Body of pancreas (tissue), 4 donors: ENCODE results near the gene ACER1. TPM values are rescaled to one million over a fixed set of nuclear protein-coding genes. Genes with fewer than 3 reads are reported as not detected.
"Not testable (repeated sequence)": the region's sequence is repeated elsewhere in the genome, so short reads cannot be mapped to it uniquely, and the experiment has no call there.

ENCODE experiments used
- ATAC-seq: fragments of 150-250 bp; one replicate; pipeline ENCODE4 v1.9.1; 2016
- DNase-seq, 4 donors: peaks; one replicate each; pipeline ENCODE4 v3.0.0-alpha.2; 2019
- H3K27ac ChIP-seq, 4 donors: fragments of 200-600 bp; sonication (generic); 1 replicate in 3 of 4; 2 replicates in 1 of 4; pipeline versions ENCODE4 v1.5.1 to v1.6.1; 2016 to 2019; ENCODE audit warnings: mild to moderate bottlenecking in 1 of 4, mixed read lengths in 1 of 4, moderate library complexity in 1 of 4
- H3K27me3 ChIP-seq, 2 donors: fragments of 200-600 bp; sonication (generic); one replicate each; pipeline ENCODE4 v1.6.0; 2016; ENCODE audit warnings: mild to moderate bottlenecking in 1 of 2
- H3K36me3 ChIP-seq, 2 donors: fragments of 200-600 bp; sonication (generic); replicated peaks in 1 of 2; 2 replicates each; pipeline ENCODE4 v1.5.1; 2016; ENCODE audit warnings: low read depth in 2 of 2; ENCODE audit not compliant: insufficient read depth in 1 of 2
- H3K4me1 ChIP-seq: fragments of 200-600 bp; sonication (generic); one replicate; pipeline ENCODE4 v1.6.0; 2016
- H3K4me3 ChIP-seq, 2 donors: fragments of 200-600 bp; sonication (generic); 1 replicate in 1 of 2; 2 replicates in 1 of 2; pipeline ENCODE4 v1.5.1; 2016 to 2019
- H3K9me3 ChIP-seq, 3 donors: fragments of 200-600 bp; sonication (generic); 1 replicate in 2 of 3; 2 replicates in 1 of 3; pipeline ENCODE4 v1.5.1; 2016
- POLR2A ChIP-seq, 3 donors: fragments of 450-650 bp; IDR thresholded peaks; one replicate each; pipeline ENCODE4 v1.6.1; 2016; ENCODE audit warnings: antibody characterized with exemption in 3 of 3, mild to moderate bottlenecking in 2 of 3
- WGBS, 2 donors: methylation state at CpG; one replicate each; pipeline ENCODE4 v1.1.5; 2017; 5-methylcytosine and 5-hydroxymethylcytosine counted together
- intact Hi-C: fragments of 100-400 bp; cut with DNase I; formaldehyde crosslinking; loops from one replicate; pipeline ENCODE4 v1.15.1; 2023
- total RNA-seq, 2 donors: library from RNA; depleted of rRNA; stranded (reverse); fragments of >200 nt; gene quantifications; one replicate each; pipeline ENCODE4 v1.1.0, GENCODE V29; 2016
- TF ChIP-seq, protein P1 (sequence below), 7 experiments: fragments of 450-650 bp in 4 of 7; fragments of 200-600 bp in 3 of 7; sonication (generic) in 3 of 7; IDR thresholded peaks; one replicate each; pipeline ENCODE4 v1.5.1; 2016 to 2019; ENCODE audit warnings: antibody characterized with exemption in 7 of 7

Gene ACER1
- total RNA-seq, 2 donors from 2014 or later: not detected

DNA sequence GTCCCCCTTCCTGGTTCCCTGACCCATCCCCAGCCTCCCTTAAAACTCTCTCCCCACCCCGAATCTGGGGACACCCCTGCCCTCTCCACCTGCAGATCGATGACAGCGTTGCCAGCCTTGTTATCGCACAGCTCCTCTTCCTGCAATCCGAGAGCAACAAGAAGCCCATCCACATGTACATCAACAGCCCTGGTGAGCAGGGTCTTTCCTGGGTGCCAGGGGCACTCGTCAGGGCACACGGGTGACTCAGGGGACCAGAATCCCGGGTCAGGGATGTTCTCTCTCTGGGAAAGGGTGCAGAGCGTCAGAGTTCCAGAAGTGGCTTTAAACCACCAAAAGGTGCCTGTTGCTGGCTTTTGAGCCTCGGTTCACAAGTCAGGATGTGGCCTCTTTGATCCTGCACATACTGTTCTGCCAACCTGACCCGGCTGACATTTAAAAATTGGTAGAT lies 29.0 kb upstream of the ACER1 start:
- no peak for DNase-seq
- peak overlapping the region in 3 of 4 donors; percentile 66 to 80 (median 73) for H3K27ac ChIP-seq
- no peaks in the 10 kb centered on the region for H3K9me3 ChIP-seq
- intact Hi-C loops: no loop called here
- no peak for ATAC-seq
- peak overlapping the region in 1 of 2 donors; percentile 87 for H3K4me3 ChIP-seq
- WGBS, 2 donors: 21 to 22% methylated on average over 7 to 11 of the region's 11 CpGs
- no peak for TF ChIP-seq POLR2A (IDR thresholded peaks at IDR 0.05)
- TF ChIP-seq, protein P1, sequence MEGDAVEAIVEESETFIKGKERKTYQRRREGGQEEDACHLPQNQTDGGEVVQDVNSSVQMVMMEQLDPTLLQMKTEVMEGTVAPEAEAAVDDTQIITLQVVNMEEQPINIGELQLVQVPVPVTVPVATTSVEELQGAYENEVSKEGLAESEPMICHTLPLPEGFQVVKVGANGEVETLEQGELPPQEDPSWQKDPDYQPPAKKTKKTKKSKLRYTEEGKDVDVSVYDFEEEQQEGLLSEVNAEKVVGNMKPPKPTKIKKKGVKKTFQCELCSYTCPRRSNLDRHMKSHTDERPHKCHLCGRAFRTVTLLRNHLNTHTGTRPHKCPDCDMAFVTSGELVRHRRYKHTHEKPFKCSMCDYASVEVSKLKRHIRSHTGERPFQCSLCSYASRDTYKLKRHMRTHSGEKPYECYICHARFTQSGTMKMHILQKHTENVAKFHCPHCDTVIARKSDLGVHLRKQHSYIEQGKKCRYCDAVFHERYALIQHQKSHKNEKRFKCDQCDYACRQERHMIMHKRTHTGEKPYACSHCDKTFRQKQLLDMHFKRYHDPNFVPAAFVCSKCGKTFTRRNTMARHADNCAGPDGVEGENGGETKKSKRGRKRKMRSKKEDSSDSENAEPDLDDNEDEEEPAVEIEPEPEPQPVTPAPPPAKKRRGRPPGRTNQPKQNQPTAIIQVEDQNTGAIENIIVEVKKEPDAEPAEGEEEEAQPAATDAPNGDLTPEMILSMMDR (IDR thresholded peaks at IDR 0.05): no peak
- peaks cover 17% of the 10 kb centered on the region for H3K4me1 ChIP-seq
- no peaks in the 10 kb centered on the region for H3K27me3 ChIP-seq
- peaks cover 7 to 11% of the 10 kb centered on the region in 2 donors for H3K36me3 ChIP-seq

DNA sequence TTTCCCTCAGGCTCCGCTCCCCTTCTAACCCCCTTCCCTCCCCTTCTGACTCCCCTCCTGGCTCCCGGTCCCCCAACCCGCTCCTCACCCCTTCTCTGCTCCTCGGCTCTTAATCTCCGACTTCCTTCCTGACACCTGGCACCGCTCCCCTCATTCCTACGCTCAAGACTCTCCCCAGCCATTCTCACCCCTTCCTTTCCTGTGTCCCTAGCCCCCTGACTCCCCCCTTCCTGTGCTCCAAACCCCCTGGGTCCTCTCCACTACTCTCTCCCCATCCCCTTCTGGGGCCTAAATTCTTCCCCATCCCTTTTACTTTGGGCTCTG lies 28.6 kb upstream of the ACER1 start:
- Histone ChIP-seq H3K9me3 (no peaks in the 10 kb centered on the region), H3K4me3 (peak overlapping the region; percentile 87 to 92), H3K27me3 (no peaks in the 10 kb centered on the region), H3K4me1 (peaks cover 17% of the 10 kb centered on the region), H3K36me3 (peaks cover 7 to 11% of the 10 kb centered on the region in 2 donors), H3K27ac (peak overlapping the region; percentile 54 to 80 (median 70))
- WGBS, 2 donors: 2% methylated on average over 7 of the region's 7 CpGs
- ATAC-seq: no peak
- TF ChIP-seq, protein P1 (IDR thresholded peaks at IDR 0.05): no peak
- TF ChIP-seq POLR2A (IDR thresholded peaks at IDR 0.05): no peak
- intact Hi-C loops: no loop called here
- peak in 2 of 4 donors; percentile 22 to 28 for DNase-seq

DNA sequence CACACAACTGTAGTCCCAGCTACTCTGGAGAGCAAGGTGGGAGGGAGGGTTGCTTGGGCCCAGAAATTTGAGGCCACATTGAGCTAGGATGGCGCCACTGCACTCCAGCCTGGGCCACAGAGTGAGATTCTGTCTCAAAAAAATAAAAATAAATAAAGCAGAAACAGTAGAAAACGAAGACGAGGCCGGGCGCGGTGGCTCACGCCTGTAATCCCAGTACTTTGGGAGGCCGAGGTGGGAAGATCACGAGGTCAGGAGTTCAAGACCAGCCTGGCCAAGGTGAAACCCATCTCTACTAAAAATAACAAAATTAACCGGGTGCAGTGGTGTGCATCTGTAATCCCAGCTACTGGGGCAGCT lies 27.4 kb upstream of the ACER1 start:
- H3K4me3 ChIP-seq, intact Hi-C loops, H3K9me3 ChIP-seq, ATAC-seq, H3K36me3 ChIP-seq, DNase-seq, H3K27me3 ChIP-seq: not testable (repeated sequence)
- H3K4me1 ChIP-seq: peaks cover 17% of the 10 kb centered on the region
- 92 to 93% methylated on average over 10 of the region's 10 CpGs for WGBS, 2 donors
- peak overlapping the region in 3 of 4 donors; percentile 66 to 80 (median 73) for H3K27ac ChIP-seq

DNA sequence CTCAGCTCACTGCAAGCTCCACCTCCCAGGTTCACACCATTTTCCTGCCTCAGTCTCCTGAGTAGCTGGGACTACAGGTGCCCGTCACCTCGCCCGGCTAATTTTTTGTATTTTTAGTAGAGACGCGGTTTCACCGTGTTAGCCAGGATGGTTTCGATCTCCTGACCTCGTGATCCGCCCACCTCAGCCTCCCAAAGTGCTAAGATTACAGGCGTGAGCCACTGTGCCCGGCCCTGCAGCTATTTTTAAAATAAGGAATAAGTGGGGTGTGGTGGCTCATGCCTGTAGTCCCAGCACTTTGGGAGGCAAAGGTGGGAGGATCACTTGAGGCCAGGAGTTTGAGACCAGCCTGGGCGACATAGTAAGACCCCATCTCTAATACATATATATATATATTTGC lies 27.0 kb upstream of the ACER1 start:
- DNase-seq, H3K27ac ChIP-seq, H3K27me3 ChIP-seq, intact Hi-C loops, H3K36me3 ChIP-seq, ATAC-seq, H3K4me3 ChIP-seq, H3K9me3 ChIP-seq: not testable (repeated sequence)
- peaks cover 17% of the 10 kb centered on the region for H3K4me1 ChIP-seq
- 92 to 93% methylated on average over 12 of the region's 12 CpGs for WGBS, 2 donors

- intact Hi-C loops: no loop called here
- Histone ChIP-seq H3K27ac (no peak overlapping the region), H3K9me3 (no peaks in the 10 kb centered on the region), H3K4me3 (no peak overlapping the region), H3K27me3 (no peaks in the 10 kb centered on the region), H3K36me3 (no peaks in the 10 kb centered on the region), H3K4me1 (peaks cover 17% of the 10 kb centered on the region)
- no peak for TF ChIP-seq POLR2A (IDR thresholded peaks at IDR 0.05)
- TF ChIP-seq, protein P1 (IDR thresholded peaks at IDR 0.05): no peak
- ATAC-seq (no peak), DNase-seq (no peak)
- WGBS, 2 donors: 86 to 93% methylated on average over 5 of the region's 5 CpGs
Observed at GRCh38 chr19:6359568-6360341, 26.3 kb upstream of the ACER1 start.

DNA sequence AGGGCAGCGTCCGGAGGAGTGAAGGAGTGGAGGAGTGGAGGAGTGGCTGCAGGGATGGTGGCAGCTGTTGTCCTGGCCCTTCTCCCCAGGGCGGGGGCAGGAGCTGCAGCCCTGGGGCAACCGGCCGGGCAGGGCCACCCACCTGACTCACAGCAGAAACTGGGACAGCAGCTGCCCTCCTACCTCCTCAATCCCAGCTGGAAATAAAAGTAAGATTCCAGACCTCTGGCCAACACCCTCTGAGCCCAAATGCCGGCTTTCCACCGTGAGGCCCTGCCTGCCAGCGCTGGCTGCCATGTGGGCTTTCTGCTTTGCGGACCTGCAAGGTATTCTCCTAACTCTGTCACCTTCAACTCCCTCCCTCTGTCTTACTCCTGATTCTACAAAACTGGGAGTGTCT lies 24.6 kb upstream of the ACER1 start:
- TF ChIP-seq, protein P1 (IDR thresholded peaks at IDR 0.05): no peak
- no peak for TF ChIP-seq POLR2A (IDR thresholded peaks at IDR 0.05)

More for the DNA sequence above, 24.6 kb upstream of the ACER1 start:
- Histone ChIP-seq H3K9me3 (no peaks in the 10 kb centered on the region), H3K27me3 (no peaks in the 10 kb centered on the region), H3K27ac (no peak overlapping the region), H3K4me1 (peaks cover 13% of the 10 kb centered on the region), H3K36me3 (no peaks in the 10 kb centered on the region), H3K4me3 (no peak overlapping the region)
- ATAC-seq (no peak), DNase-seq (no peak)
- intact Hi-C loops: no loop called here
- 46 to 48% methylated on average over 9 of the region's 9 CpGs for WGBS, 2 donors
